ENCODE data around the gene EAF1. TPM values are rescaled to one million over a fixed set of nuclear protein-coding genes. Genes with fewer than 3 reads are reported as not detected.
"Not testable (repeated sequence)": the region's sequence is repeated elsewhere in the genome, so short reads cannot be mapped to it uniquely, and the experiment has no call there.

The EAF1 gene
- total and polyA plus RNA-seq, 2 donors = 7.1 to 13.4 TPM

- WGBS = 7% methylated on average over 5 of the region's 5 CpGs
- Histone ChIP-seq H3K36me3 (ENCODE audit: control insufficient read depth in 2 of 2, insufficient read depth in 2 of 2, low read length in 1 of 2) (no peaks in the 10 kb centered on the region), H3K9me3 (ENCODE audit: control insufficient read depth in 2 of 2, insufficient read depth in 1 of 2, low read length in 1 of 2) (peaks cover 0 to 6% of the 10 kb centered on the region in 2 donors), H3K4me3 (ENCODE audit: low read length in 2 of 2) (no peak overlapping the region), H3K27me3 (ENCODE audit: control insufficient read depth in 2 of 2, insufficient read depth in 1 of 2, low read length in 1 of 2) (no peaks in the 10 kb centered on the region), H3K4me1 (ENCODE audit: control insufficient read depth in 2 of 2, insufficient read depth in 2 of 2, low read length in 2 of 2) (peaks cover 5 to 9% of the 10 kb centered on the region in 2 donors), H3K27ac (ENCODE audit: low read depth in 1 of 2, low read length in 1 of 2) (no peak overlapping the region)
- DNase-seq (ENCODE audit: low read depth in 6 of 9, low spot score in 9 of 9) = peak in 3 of 9 donors; percentile 8 to 41 (median 28)
These were observed 27.4 kb upstream of the EAF1 start for GRCh38 chr3:15399970-15400369.

- Histone ChIP-seq H3K36me3 (ENCODE audit: control insufficient read depth in 2 of 2, insufficient read depth in 2 of 2, low read length in 1 of 2) (no peaks in the 10 kb centered on the region), H3K9me3 (ENCODE audit: control insufficient read depth in 2 of 2, insufficient read depth in 1 of 2, low read length in 1 of 2) (peaks cover 0 to 6% of the 10 kb centered on the region in 2 donors), H3K27me3 (ENCODE audit: control insufficient read depth in 2 of 2, insufficient read depth in 1 of 2, low read length in 1 of 2) (no peaks in the 10 kb centered on the region), H3K4me1 (ENCODE audit: control insufficient read depth in 2 of 2, insufficient read depth in 2 of 2, low read length in 2 of 2) (peaks cover 5 to 9% of the 10 kb centered on the region in 2 donors), H3K4me3 (ENCODE audit: low read length in 2 of 2) (no peak overlapping the region), H3K27ac (ENCODE audit: low read depth in 1 of 2, low read length in 1 of 2) (no peak overlapping the region)
- 94% methylated on average over 4 of the region's 4 CpGs for WGBS
- no peak for DNase-seq (ENCODE audit: low read depth in 6 of 9, low spot score in 9 of 9)
These were observed 25.5 kb upstream of the EAF1 start for GRCh38 chr3:15401936-15402335.

DNA sequence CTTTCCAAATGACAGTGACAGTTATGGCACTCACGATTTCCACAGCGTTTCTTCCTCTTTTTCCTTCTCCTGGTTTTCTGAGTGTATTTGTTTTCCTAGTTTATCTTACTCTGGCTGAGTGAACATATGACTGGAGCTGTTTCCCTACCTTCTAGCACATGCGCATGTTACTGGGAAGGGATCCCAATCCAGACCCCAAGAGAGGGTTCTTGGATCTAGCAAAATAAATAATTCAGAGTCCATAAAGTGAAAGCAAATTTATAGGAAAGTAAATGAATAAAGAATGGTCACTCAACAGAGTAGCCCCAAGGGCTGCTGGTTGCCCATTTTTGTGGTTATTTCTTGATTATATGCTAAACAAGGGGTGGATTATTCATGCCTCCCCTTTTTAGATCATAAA lies 23.9 kb upstream of the EAF1 start:
- 93% methylated on average over 3 of the region's 3 CpGs for WGBS
- Histone ChIP-seq H3K27ac (ENCODE audit: low read depth in 1 of 2, low read length in 1 of 2) (no peak overlapping the region), H3K4me1 (ENCODE audit: control insufficient read depth in 2 of 2, insufficient read depth in 2 of 2, low read length in 2 of 2) (peaks cover 5 to 9% of the 10 kb centered on the region in 2 donors), H3K27me3 (ENCODE audit: control insufficient read depth in 2 of 2, insufficient read depth in 1 of 2, low read length in 1 of 2) (no peaks in the 10 kb centered on the region), H3K4me3 (ENCODE audit: low read length in 2 of 2) (no peak overlapping the region), H3K36me3 (ENCODE audit: control insufficient read depth in 2 of 2, insufficient read depth in 2 of 2, low read length in 1 of 2) (peaks cover 0 to 8% of the 10 kb centered on the region in 2 donors), H3K9me3 (ENCODE audit: control insufficient read depth in 2 of 2, insufficient read depth in 1 of 2, low read length in 1 of 2) (no peaks in the 10 kb centered on the region)
- no peak for DNase-seq (ENCODE audit: low read depth in 6 of 9, low spot score in 9 of 9)

- Histone ChIP-seq H3K27ac (ENCODE audit: low read depth in 1 of 2, low read length in 1 of 2) (no peak overlapping the region), H3K27me3 (ENCODE audit: control insufficient read depth in 2 of 2, insufficient read depth in 1 of 2, low read length in 1 of 2) (no peaks in the 10 kb centered on the region), H3K4me1 (ENCODE audit: control insufficient read depth in 2 of 2, insufficient read depth in 2 of 2, low read length in 2 of 2) (peaks cover 5 to 9% of the 10 kb centered on the region in 2 donors), H3K4me3 (ENCODE audit: low read length in 2 of 2) (no peak overlapping the region), H3K9me3 (ENCODE audit: control insufficient read depth in 2 of 2, insufficient read depth in 1 of 2, low read length in 1 of 2) (no peaks in the 10 kb centered on the region), H3K36me3 (ENCODE audit: control insufficient read depth in 2 of 2, insufficient read depth in 2 of 2, low read length in 1 of 2) (peaks cover 0 to 11% of the 10 kb centered on the region in 2 donors)
- no peak for DNase-seq (ENCODE audit: low read depth in 6 of 9, low spot score in 9 of 9)
- 98% methylated on average over 3 of the region's 3 CpGs for WGBS
These were observed 23.4 kb upstream of the EAF1 start for GRCh38 chr3:15403965-15404364.

DNA sequence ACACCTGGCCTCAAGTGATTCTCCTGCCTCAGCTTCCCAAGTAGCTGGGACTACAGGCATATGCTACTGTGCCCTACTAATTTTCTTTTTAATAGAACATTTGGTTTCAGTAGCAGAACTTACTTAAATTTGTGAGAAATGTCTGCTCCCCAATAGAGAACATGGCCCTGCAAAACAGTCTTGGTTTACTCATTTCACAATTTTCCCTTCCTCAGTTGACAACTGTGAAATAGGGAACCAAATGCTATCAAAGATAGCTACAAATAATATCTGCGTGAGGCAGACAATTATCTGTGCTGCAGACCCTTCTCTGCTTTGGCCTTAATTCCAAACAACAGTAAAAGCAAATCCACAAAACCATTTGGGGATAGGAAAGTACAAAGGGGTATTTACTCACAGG lies 22.6 kb upstream of the EAF1 start:
- no peak overlapping the region for H3K27ac ChIP-seq (ENCODE audit: low read depth in 1 of 2, low read length in 1 of 2)
- H3K36me3 ChIP-seq (ENCODE audit: control insufficient read depth in 2 of 2, insufficient read depth in 2 of 2, low read length in 1 of 2) = peaks cover 4 to 15% of the 10 kb centered on the region in 2 donors
- 100% methylated on average over 1 of the region's 1 CpG for WGBS
- H3K4me1 ChIP-seq (ENCODE audit: control insufficient read depth in 2 of 2, insufficient read depth in 2 of 2, low read length in 2 of 2) = peaks cover 4% of the 10 kb centered on the region in 2 donors
- H3K4me3 ChIP-seq (ENCODE audit: low read length in 2 of 2) = no peak overlapping the region
- no peak for DNase-seq (ENCODE audit: low read depth in 6 of 9, low spot score in 9 of 9)
- no peaks in the 10 kb centered on the region for H3K27me3 ChIP-seq (ENCODE audit: control insufficient read depth in 2 of 2, insufficient read depth in 1 of 2, low read length in 1 of 2)
- H3K9me3 ChIP-seq (ENCODE audit: control insufficient read depth in 2 of 2, insufficient read depth in 1 of 2, low read length in 1 of 2) = no peaks in the 10 kb centered on the region

GRCh38 chr3:15405448-15406050 lies 21.8 kb upstream of the EAF1 start:
- no peaks in the 10 kb centered on the region for H3K4me1 ChIP-seq (ENCODE audit: control insufficient read depth in 2 of 2, insufficient read depth in 2 of 2, low read length in 2 of 2)
- peaks cover 9 to 20% of the 10 kb centered on the region in 2 donors for H3K36me3 ChIP-seq (ENCODE audit: control insufficient read depth in 2 of 2, insufficient read depth in 2 of 2, low read length in 1 of 2)
- H3K27ac ChIP-seq (ENCODE audit: low read depth in 1 of 2, low read length in 1 of 2) = no peak overlapping the region
- WGBS = 42% methylated on average over 3 of the region's 3 CpGs
- DNase-seq (ENCODE audit: low read depth in 6 of 9, low spot score in 9 of 9) = peak; percentile 19 to 79 (median 57)
- no peaks in the 10 kb centered on the region for H3K27me3 ChIP-seq (ENCODE audit: control insufficient read depth in 2 of 2, insufficient read depth in 1 of 2, low read length in 1 of 2)
- H3K9me3 ChIP-seq (ENCODE audit: control insufficient read depth in 2 of 2, insufficient read depth in 1 of 2, low read length in 1 of 2) = no peaks in the 10 kb centered on the region
- no peak overlapping the region for H3K4me3 ChIP-seq (ENCODE audit: low read length in 2 of 2)

DNA sequence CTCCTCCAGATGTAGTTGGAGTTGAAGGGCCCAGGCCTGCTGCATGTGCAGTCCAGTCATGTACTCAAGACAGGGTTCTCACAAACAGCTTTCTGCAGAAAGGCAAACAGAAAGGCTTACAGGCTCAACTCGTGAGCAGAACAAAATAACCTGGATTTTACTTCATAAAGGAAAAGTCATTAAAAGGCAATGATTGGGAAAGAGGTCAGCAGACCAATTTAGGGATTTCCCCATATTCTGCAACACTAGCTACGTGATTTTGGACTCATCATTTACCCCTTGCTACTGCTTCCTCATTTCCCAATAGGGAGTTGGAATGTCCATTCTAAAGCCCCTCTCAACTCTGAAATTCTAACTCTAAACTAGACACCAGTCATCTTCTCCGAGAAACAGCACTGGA lies 18.2 kb upstream of the EAF1 start:
- WGBS = 95% methylated on average over 3 of the region's 3 CpGs

GRCh38 chr3:15409774-15410173 lies 17.6 kb upstream of the EAF1 start:
- WGBS = 96% methylated on average over 2 of the region's 2 CpGs
- H3K36me3 ChIP-seq (ENCODE audit: control insufficient read depth in 2 of 2, insufficient read depth in 2 of 2, low read length in 1 of 2) = peaks cover 40 to 57% of the 10 kb centered on the region in 2 donors
- no peak overlapping the region for H3K4me3 ChIP-seq (ENCODE audit: low read length in 2 of 2)
- DNase-seq (ENCODE audit: low read depth in 6 of 9, low spot score in 9 of 9) = no peak
- no peaks in the 10 kb centered on the region for H3K27me3 ChIP-seq (ENCODE audit: control insufficient read depth in 2 of 2, insufficient read depth in 1 of 2, low read length in 1 of 2)
- H3K27ac ChIP-seq (ENCODE audit: low read depth in 1 of 2, low read length in 1 of 2) = no peak overlapping the region
- H3K4me1 ChIP-seq (ENCODE audit: control insufficient read depth in 2 of 2, insufficient read depth in 2 of 2, low read length in 2 of 2) = no peaks in the 10 kb centered on the region
- H3K9me3 ChIP-seq (ENCODE audit: control insufficient read depth in 2 of 2, insufficient read depth in 1 of 2, low read length in 1 of 2) = no peaks in the 10 kb centered on the region

More for the DNA sequence above, 18.2 kb upstream of the EAF1 start:
- DNase-seq (ENCODE audit: low read depth in 6 of 9, low spot score in 9 of 9) = no peak
- H3K4me1 ChIP-seq (ENCODE audit: control insufficient read depth in 2 of 2, insufficient read depth in 2 of 2, low read length in 2 of 2) = no peaks in the 10 kb centered on the region
- no peak overlapping the region for H3K4me3 ChIP-seq (ENCODE audit: low read length in 2 of 2)
- no peaks in the 10 kb centered on the region for H3K27me3 ChIP-seq (ENCODE audit: control insufficient read depth in 2 of 2, insufficient read depth in 1 of 2, low read length in 1 of 2)
- no peaks in the 10 kb centered on the region for H3K9me3 ChIP-seq (ENCODE audit: control insufficient read depth in 2 of 2, insufficient read depth in 1 of 2, low read length in 1 of 2)
- H3K27ac ChIP-seq (ENCODE audit: low read depth in 1 of 2, low read length in 1 of 2) = no peak overlapping the region
- H3K36me3 ChIP-seq (ENCODE audit: control insufficient read depth in 2 of 2, insufficient read depth in 2 of 2, low read length in 1 of 2) = peaks cover 34 to 52% of the 10 kb centered on the region in 2 donors

DNA sequence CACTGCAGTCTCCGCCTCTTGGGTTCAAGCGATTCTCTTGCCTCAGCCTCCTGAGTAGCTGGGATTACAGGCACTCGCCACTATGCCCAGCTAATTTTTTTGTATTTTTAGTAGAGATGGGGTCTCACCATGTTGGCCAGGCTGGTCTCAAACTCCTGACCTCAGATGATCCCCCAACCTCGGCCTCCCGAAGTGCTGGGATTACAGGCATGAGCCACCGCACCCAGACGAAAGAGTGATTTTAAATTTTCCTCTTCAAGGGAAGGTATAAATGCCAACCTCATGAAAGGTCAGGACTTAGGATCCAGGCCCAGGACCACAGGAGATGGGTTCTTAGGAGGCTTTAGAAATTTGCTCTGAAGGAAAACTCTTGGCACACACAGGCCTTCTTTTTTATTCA lies 16.4 kb upstream of the EAF1 start:
- not testable (repeated sequence) for DNase-seq (ENCODE audit: low read depth in 6 of 9, low spot score in 9 of 9); H3K27me3 ChIP-seq (ENCODE audit: control insufficient read depth in 2 of 2, insufficient read depth in 1 of 2, low read length in 1 of 2); H3K27ac ChIP-seq (ENCODE audit: low read depth in 1 of 2, low read length in 1 of 2); H3K4me3 ChIP-seq (ENCODE audit: low read length in 2 of 2); H3K4me1 ChIP-seq (ENCODE audit: control insufficient read depth in 2 of 2, insufficient read depth in 2 of 2, low read length in 2 of 2); H3K9me3 ChIP-seq (ENCODE audit: control insufficient read depth in 2 of 2, insufficient read depth in 1 of 2, low read length in 1 of 2)
- WGBS = 93% methylated on average over 7 of the region's 7 CpGs
- peaks cover 49 to 68% of the 10 kb centered on the region in 2 donors for H3K36me3 ChIP-seq (ENCODE audit: control insufficient read depth in 2 of 2, insufficient read depth in 2 of 2, low read length in 1 of 2)
